ENCODE measurements around the gene RHEX.
"Not testable (repeated sequence)": the region's sequence is repeated elsewhere in the genome, so short reads cannot be mapped to it uniquely, and the experiment has no call there.

Gene RHEX

DNA sequence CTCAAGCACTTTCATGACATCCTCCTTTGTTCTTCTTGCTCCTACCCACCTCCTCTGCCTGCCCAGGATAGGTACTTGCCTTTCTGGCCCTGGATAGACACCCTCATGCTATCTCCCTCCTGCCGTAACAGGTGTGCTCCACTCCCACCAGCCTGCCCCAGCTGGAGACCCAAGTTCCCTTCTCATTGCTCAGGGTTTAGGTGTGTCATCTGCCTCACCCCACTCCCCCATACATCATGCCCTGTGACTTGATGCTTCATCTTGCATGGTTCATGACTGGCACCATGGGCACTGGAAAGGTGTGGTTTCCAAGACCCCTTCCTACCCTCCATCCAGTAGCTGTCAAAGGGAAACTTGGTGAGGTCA lies 5.9 kb downstream of the RHEX start:
- no peak for DNase-seq (ENCODE audit: low spot score)

- no peak for DNase-seq (ENCODE audit: low spot score)
Observed at GRCh38 chr1:206059355-206059915, 6.5 kb downstream of the RHEX start.

GRCh38 chr1:206060844-206061243 lies 7.9 kb downstream of the RHEX start:
- DNase-seq (ENCODE audit: low spot score), result no peak

- no peak for DNase-seq (ENCODE audit: low spot score)
Observed at GRCh38 chr1:206062464-206062863, 9.5 kb downstream of the RHEX start.

DNA sequence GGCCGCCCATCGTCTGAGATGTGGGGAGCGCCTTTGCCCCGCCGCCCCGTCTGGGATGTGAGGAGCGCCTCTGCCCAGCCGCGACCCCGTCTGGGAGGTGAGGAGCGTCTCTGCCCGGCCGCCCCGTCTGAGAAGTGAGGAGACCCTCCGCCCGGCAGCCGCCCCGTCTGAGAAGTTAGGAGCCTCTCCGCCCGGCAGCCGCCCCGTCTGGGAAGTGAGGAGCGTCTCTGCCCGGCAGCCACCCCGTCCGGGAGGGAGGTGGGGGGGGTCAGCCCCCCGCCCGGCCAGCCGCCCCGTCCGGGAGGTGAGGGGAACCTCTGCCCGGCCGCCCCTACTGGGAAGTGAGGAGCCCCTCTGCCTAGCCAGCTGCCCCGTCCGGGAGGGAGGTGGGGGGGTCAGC lies 11.0 kb downstream of the RHEX start:
- not testable (repeated sequence) for DNase-seq (ENCODE audit: low spot score)

DNA sequence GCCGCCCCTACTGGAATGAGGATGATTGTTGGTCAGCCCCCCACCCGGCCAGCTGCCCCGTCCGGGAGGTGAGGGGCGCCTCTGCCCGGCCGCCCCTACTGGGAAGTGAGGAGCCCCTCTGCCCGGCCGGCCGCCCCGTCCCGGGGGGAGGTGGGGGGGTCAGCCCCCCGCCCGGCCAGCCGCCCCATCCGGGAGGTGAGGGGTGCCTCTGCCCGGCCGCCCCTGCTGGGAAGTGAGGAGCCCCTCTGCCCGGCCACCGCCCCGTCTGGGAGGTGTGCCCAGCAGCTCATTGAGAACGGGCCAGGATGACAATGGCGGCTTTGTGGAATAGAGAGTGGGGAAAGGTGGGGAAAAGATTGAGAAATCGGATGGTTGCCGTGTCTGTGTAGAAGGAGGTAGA lies 11.5 kb downstream of the RHEX start:
- DNase-seq (ENCODE audit: low spot score), result not testable (repeated sequence)

GRCh38 chr1:206065547-206066145 lies 12.7 kb downstream of the RHEX start:
- no peak for DNase-seq (ENCODE audit: low spot score)

- DNase-seq (ENCODE audit: low spot score), result no peak
Observed at GRCh38 chr1:206066479-206067171, 13.7 kb downstream of the RHEX start.

- DNase-seq (ENCODE audit: low spot score), result no peak
Observed at GRCh38 chr1:206067486-206068227, 14.7 kb downstream of the RHEX start.

DNA sequence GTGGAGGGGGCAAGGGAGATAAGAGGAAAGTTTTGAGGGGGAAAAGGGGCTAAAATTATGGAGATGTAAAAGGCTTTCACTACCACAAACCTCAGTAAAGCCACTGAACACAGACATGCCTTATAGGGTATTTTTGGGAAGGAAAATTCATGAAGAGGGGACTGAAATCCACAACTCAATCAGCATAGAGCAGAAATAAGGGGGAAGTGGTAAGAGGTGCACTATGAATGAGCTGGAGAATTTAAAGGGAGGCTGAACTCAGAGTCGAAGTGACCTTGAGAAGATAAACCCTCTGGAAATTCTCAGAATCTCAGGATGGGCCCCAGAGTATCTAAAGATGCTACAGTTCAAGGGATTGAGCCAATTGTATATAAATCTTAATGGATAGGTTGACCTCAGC lies 15.3 kb downstream of the RHEX start:
- DNase-seq (ENCODE audit: low spot score), result no peak

DNA sequence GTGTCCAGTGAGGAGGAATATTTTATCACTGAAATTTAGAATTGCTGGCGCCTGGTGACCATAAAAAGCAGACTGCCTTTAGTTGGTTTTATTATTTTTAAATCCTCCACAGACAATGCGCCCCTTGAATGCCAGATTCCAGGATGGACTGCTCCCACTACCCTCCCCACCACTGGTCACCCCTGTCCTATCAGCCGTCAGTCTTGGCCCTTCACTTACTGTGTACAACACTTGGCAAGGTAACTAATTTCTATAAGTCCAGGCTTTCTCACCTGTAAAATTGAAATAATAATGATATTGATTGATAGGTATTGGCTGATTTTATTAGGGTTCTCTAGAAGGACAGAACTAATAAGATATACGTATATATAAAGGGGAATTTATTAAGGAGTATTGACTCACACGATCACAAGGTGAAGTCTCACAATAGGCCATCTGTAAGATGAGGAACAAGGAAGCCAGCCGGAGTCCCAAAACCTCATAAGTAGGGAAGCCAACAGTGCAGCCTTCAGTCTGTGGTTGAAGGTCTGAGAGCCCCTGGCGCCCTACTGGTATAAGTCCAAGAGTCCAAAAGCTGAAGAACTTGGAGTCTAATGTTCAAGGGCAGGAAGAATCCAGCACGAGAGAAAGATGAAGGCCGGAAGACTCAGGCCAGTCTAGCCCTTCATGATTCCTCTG lies 17.8 kb downstream of the RHEX start:
- no peak for DNase-seq (ENCODE audit: low spot score)

DNA sequence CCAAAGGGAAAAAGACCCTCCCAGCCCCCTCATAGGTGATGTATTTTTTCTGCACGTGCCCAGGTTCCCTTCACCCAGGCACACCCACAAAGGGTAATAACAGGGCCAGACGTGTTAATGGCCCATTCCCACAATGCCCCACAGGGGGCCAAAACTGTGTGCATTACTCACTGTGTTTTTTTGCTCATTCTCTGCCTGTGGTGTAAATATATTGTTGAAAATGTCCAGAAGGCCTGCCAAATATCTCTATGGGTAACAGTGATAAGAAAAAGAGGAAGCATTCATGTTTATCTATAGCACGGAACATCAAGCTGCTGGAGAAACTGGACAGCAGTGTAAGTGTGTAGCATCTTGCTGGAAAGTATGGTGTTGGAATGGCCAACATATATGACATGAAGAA lies 21.9 kb downstream of the RHEX start:
- no peak for DNase-seq (ENCODE audit: low spot score)

DNA sequence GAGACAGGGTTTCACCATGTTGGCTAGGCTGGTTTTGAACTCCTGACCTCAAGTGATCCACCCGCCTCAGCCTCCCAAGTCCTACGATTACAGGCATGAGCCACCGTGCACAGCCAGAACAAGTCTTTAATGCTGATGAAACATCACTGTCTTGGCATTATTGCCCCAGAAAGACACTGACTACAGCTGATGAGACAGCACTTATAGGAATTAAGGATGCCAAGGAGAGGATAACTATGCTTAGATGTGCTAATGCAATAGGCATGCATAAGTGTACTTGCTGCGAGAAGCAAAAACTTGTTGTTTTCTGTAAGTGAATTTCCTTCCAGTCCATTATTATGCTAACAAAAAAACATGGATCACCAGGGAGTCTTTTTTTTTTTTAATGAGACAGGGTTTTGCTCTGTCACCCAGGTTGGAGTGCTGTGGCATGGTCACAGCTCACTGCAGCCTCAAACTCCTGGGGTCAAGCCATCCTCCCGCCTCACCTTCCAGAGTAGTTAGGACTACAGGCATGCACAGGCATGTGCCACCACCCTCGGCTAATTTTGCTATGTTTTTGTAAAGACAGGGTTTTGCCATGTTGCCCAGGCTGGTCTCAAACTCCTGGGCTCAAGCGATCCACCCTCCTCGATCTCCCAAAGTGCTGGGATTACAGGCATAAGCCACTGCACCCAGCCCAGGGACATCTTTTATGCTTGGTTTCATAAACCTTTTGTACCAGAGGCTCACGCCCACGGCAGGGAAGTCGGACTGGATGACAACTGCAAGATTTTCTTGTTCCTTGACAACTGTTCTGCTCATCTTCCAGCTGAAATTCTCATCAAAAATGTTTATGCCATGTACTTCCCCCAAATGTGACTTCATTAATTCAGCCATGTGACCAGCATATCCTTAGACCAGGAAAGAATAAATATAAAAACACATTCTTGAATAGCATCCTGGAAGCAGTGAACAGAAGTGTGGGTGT lies 23.1 kb downstream of the RHEX start:
- no peak for DNase-seq (ENCODE audit: low spot score)

DNA sequence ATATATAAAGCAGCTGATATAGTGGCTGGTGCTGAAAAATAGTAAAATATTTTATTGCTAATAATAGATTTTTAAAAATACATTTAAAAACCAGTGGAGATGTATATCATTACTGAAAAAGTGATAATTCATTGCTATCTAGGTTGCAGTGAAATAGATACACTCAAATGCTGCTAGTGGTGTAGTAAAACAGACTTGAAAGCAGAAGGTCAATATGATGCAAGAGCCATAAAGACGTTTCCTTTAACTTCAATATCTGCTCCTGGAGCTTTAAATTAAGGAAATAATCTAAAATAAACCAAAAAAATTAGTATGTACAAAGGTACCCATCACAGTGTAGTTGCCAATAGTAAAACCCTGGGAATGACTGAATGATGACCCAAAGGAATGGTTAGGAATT lies 26.2 kb downstream of the RHEX start:
- DNase-seq (ENCODE audit: low spot score), result no peak

DNA sequence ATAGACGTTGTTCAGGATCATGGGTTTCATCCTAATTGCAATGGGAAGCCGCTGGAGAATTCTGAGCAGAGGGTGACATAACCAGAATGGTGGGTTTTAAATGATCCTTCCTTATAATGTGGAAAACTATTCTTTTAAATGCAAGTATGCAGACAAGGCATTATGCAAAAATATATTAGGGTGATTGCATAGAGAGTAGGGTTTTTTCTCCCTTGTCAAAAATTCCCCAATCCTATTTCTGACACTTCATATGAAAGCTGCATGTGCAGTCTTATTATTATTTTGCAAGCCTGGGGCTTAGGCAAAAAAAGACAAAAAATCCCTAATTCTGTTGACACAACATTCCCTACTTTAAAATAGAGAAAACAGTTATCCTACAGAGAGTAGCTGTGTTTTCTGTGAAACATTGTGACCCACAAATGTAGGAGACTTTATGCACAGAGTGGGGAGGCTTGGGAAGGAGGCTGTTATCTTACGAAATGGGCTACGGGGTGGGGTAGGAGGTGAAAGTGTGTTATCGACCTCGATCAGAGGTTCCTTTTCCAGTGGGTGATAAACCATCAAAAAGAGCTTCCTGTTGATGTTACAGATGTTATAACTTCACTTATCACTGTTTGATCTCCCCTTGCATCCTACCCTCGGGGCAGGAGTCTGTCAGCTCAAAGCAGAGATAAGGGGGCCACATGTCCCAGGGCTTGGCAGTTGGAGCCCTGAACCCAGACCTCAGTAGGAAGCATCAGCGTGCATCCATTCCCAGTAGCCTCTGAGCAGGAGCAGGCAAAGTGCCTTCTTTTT lies 27.2 kb downstream of the RHEX start:
- no peak for DNase-seq (ENCODE audit: low spot score)

GRCh38 chr1:206081856-206082255 lies 28.9 kb downstream of the RHEX start:
- DNase-seq (ENCODE audit: low spot score), result no peak

- DNase-seq (ENCODE audit: low spot score), result no peak
Observed at GRCh38 chr1:206082831-206083695, 30.1 kb downstream of the RHEX start.

DNA sequence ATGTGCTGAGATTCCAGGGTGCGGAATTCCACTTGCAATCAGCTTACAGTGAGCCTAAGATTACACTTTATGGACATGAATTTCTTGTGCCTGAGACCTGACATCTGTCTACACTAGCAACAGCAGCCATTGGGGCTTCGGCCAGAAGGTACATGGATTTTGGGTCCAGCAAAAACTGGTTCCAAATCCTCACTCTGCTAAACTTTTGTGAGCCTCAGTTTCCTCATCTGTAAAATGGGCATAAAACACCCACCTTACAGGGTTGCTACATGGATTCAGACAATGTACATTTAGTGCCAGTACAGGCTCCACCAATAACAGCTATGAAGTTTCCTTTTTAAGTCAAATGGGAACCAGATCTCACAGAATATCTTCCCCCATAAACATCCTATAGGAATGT lies 30.8 kb downstream of the RHEX start:
- no peak for DNase-seq (ENCODE audit: low spot score)

DNA sequence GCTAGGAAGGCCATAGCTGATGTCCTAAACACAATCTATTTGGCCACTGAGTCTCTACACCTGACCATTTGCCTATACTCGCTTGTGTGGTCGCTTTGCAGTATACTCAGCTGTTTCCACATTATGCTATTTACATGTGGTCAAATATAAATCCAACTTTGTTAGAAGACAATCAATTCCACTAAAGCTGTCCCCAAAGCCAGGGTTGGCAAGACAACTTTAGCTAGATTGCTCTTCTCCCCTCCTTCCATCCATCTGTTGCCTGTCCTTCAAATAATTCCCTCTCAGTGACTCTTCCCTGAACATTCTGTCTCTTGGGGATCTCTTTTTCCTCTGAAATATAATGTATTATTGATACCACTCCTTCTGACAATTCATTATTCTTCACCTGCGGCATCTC lies 34.1 kb downstream of the RHEX start:
- DNase-seq (ENCODE audit: low spot score), result no peak

GRCh38 chr1:206089341-206089740 lies 36.4 kb downstream of the RHEX start:
- DNase-seq (ENCODE audit: low spot score), result no peak

Data from COLO829 (cell line).